Transverse colon (tissue), 4 donors: ENCODE data around the gene IL13RA2. TPM values are rescaled to one million over a fixed set of nuclear protein-coding genes. Genes with fewer than 3 reads are reported as not detected.

Source experiments
- DNase-seq: peaks from one replicate; pipeline ENCODE4 v3.0.0-alpha.2; 2019
- H3K27ac ChIP-seq, 4 donors: fragments of 200-600 bp; sonication (generic); 2 replicates each; pipeline ENCODE4 v1.5.1; 2016 to 2018; ENCODE audit warnings: inconsistent platforms in 4 of 4
- H3K27me3 ChIP-seq: fragments of 200-600 bp; sonication (generic); 2 replicates; pipeline ENCODE4 v1.5.1; 2017; ENCODE audit warnings: inconsistent platforms
- H3K36me3 ChIP-seq, 4 donors: fragments of 200-600 bp; sonication (generic); 2 replicates each; pipeline ENCODE4 v1.5.1; 2017 to 2019; ENCODE audit warnings: inconsistent platforms in 4 of 4
- H3K4me1 ChIP-seq, 4 donors: fragments of 200-600 bp; sonication (generic); 2 replicates each; pipeline ENCODE4 v1.5.1; 2017 to 2020; ENCODE audit warnings: inconsistent platforms in 4 of 4
- H3K4me3 ChIP-seq, 4 donors: fragments of 200-600 bp; sonication (generic); 1 replicate in 1 of 4; 2 replicates in 3 of 4; pipeline versions ENCODE4 v1.5.1 to v1.6.1; 2017 to 2019; ENCODE audit warnings: inconsistent platforms in 4 of 4
- H3K9me3 ChIP-seq, 2 donors: fragments of 200-600 bp; sonication (generic); 2 replicates each; pipeline ENCODE4 v1.5.1; 2017 to 2019; ENCODE audit warnings: inconsistent platforms in 2 of 2
- CTCF ChIP-seq, 5 experiments: fragments of 200-600 bp in 3 of 5; fragments of 450-650 bp in 2 of 5; sonication (generic) in 3 of 5; IDR thresholded peaks; 1 replicate in 2 of 5; 2 replicates in 3 of 5; pipeline ENCODE4 v1.5.1; 2016 to 2017; ENCODE audit warnings: antibody characterized with exemption in 5 of 5, inconsistent platforms in 3 of 5, mild to moderate bottlenecking in 2 of 5, moderate library complexity in 1 of 5
- EP300 ChIP-seq: sonication (generic); formaldehyde crosslinking; IDR thresholded peaks from one replicate; pipeline ENCODE4 v1.6.1; 2017; ENCODE audit warnings: antibody characterized with exemption, low read depth
- POLR2A ChIP-seq: fragments of 450-650 bp; IDR thresholded peaks from one replicate; pipeline ENCODE4 v1.6.1; 2016; ENCODE audit warnings: antibody characterized with exemption, mild to moderate bottlenecking, moderate library complexity
- POLR2AphosphoS5 ChIP-seq, 3 donors: sonication (generic); formaldehyde crosslinking; IDR thresholded peaks; one replicate each; pipeline ENCODE4 v1.6.1; 2016; ENCODE audit warnings: antibody characterized with exemption in 3 of 3
- WGBS, 2 donors: methylation state at CpG; one replicate each; pipeline ENCODE4 v1.1.5; 2018; ENCODE audit warnings: low coverage in 1 of 2; 5-methylcytosine and 5-hydroxymethylcytosine counted together
- in situ Hi-C, 4 donors: fragments of 200-750 bp; cut with MboI; loops; one replicate each; pipeline versions ENCODE4 v1.15.0 to v1.15.1; 2017; ENCODE audit warnings: low sequenced_read_pairs in 3 of 4, low pct_ligation_motif_present in 1 of 4, low pct_unique_long_range_greater_than_20kb in 1 of 4
- intact Hi-C: fragments of 100-400 bp; cut with DNase I; formaldehyde crosslinking; loops from one replicate; pipeline ENCODE4 v1.15.1; 2023; ENCODE audit warnings: low total_unique reads
- total RNA-seq, 4 donors: library from RNA; depleted of rRNA; stranded (reverse); fragments of >200 nt; gene quantifications; one replicate each; pipeline ENCODE4 v1.1.0, GENCODE V29; 2016

IL13RA2 gene
- total RNA-seq, 4 donors from 2014 or later: not detected

GRCh38 chrX:114973013-114973412 is 44.4 kb downstream of the IL13RA2 start:
- Histone ChIP-seq H3K4me3 (no peak overlapping the region), H3K27me3 (no peaks in the 10 kb centered on the region), H3K36me3 (no peaks in the 10 kb centered on the region), H3K9me3 (no peaks in the 10 kb centered on the region), H3K27ac (no peak overlapping the region), H3K4me1 (no peaks in the 10 kb centered on the region)
- TF ChIP-seq EP300 (no peak), CTCF (IDR thresholded peaks at IDR 0.05) (no peak), POLR2AphosphoS5 (IDR thresholded peaks at IDR 0.05) (no peak), POLR2A (no peak)
- in situ Hi-C loops: loop anchor here in 1 of 4 donors (25.0 kb wide), 1 partner anchor 361 kb away; no protein-coding TSS in a partner anchor
- no peak for DNase-seq
- intact Hi-C loops: no loop called here

GRCh38 chrX:114970806-114971205 is 46.6 kb downstream of the IL13RA2 start:
- H3K4me1 ChIP-seq: no peaks in the 10 kb centered on the region
- H3K27me3 ChIP-seq: no peaks in the 10 kb centered on the region
- in situ Hi-C loops: loop anchor here in 1 of 4 donors (25.0 kb wide), 1 partner anchor 359 kb away; no protein-coding TSS in a partner anchor
- intact Hi-C loops: no loop called here
- no peaks in the 10 kb centered on the region for H3K36me3 ChIP-seq
- no peaks in the 10 kb centered on the region for H3K9me3 ChIP-seq
- TF ChIP-seq EP300: no peak
- DNase-seq: no peak
- H3K4me3 ChIP-seq: no peak overlapping the region
- 73% methylated on average over 3 of the region's 3 CpGs; no CpG with 5 or more reads in 1 of the 2 donors for WGBS, 2 donors
- H3K27ac ChIP-seq: no peak overlapping the region

- Histone ChIP-seq H3K4me3 (no peak overlapping the region), H3K27me3 (no peaks in the 10 kb centered on the region), H3K4me1 (no peaks in the 10 kb centered on the region), H3K9me3 (no peaks in the 10 kb centered on the region), H3K36me3 (no peaks in the 10 kb centered on the region), H3K27ac (no peak overlapping the region)
- intact Hi-C loops (no loop called here), in situ Hi-C loops (loop anchor here in 1 of 4 donors (25.0 kb wide), 1 partner anchor 352 kb away; no protein-coding TSS in a partner anchor)
- TF ChIP-seq POLR2A: no peak
- TF ChIP-seq CTCF (IDR thresholded peaks at IDR 0.05): no peak
- TF ChIP-seq EP300: no peak
- TF ChIP-seq POLR2AphosphoS5 (IDR thresholded peaks at IDR 0.05): no peak
- whole genome bisulfite sequencing, 2 donors: 20 to 58% methylated on average over 1 to 3 of the region's 3 CpGs
- DNase-seq: no peak
Measured at GRCh38 chrX:114964374-114964773, 53.0 kb downstream of the IL13RA2 start.

- DNase-seq: no peak
- no peaks in the 10 kb centered on the region for H3K4me1 ChIP-seq
- H3K4me3 ChIP-seq: no peak overlapping the region
- TF ChIP-seq POLR2AphosphoS5 (IDR thresholded peaks at IDR 0.05): no peak
- no peak for TF ChIP-seq EP300
- TF ChIP-seq POLR2A: no peak
- no peak for TF ChIP-seq CTCF (IDR thresholded peaks at IDR 0.05)
- no peaks in the 10 kb centered on the region for H3K27me3 ChIP-seq
- in situ Hi-C loops (loop anchor here in 1 of 4 donors (25.0 kb wide), 1 partner anchor 350 kb away; no protein-coding TSS in a partner anchor), intact Hi-C loops (no loop called here)
- no peak overlapping the region for H3K27ac ChIP-seq
- H3K36me3 ChIP-seq: no peaks in the 10 kb centered on the region
- H3K9me3 ChIP-seq: no peaks in the 10 kb centered on the region
Measured at GRCh38 chrX:114962209-114962608, 55.2 kb downstream of the IL13RA2 start.

- Histone ChIP-seq H3K4me3 (no peak overlapping the region), H3K27me3 (no peaks in the 10 kb centered on the region), H3K9me3 (no peaks in the 10 kb centered on the region), H3K36me3 (no peaks in the 10 kb centered on the region), H3K4me1 (no peaks in the 10 kb centered on the region), H3K27ac (no peak overlapping the region)
- TF ChIP-seq CTCF (IDR thresholded peaks at IDR 0.05) (peak in 3 of 5 experiments; percentile 12 to 33 (median 16)), POLR2A (no peak), EP300 (no peak), POLR2AphosphoS5 (IDR thresholded peaks at IDR 0.05) (no peak)
- in situ Hi-C loops: loop anchor here in 1 of 4 donors (25.0 kb wide), 1 partner anchor 347 kb away; no protein-coding TSS in a partner anchor
- DNase-seq: no peak
- intact Hi-C loops: no loop called here
Measured at GRCh38 chrX:114959729-114960128, 57.7 kb downstream of the IL13RA2 start.
